Measurements from ENCODE around the gene ZPR1.
"Not testable (repeated sequence)": the region's sequence is repeated elsewhere in the genome, so short reads cannot be mapped to it uniquely, and the experiment has no call there.

Gene ZPR1

GRCh38 chr11:116823031-116823843 is 35.4 kb upstream of the ZPR1 start, which contains the start of gene APOA4:
APOA4 (minus strand) TSS chr11:116823304; CDS start chr11:116823191, 113 bp downstream.
- no peak for DNase-seq

- DNase-seq = no peak
Measured at GRCh38 chr11:116822575-116822974, 34.8 kb upstream of the ZPR1 start.

DNA sequence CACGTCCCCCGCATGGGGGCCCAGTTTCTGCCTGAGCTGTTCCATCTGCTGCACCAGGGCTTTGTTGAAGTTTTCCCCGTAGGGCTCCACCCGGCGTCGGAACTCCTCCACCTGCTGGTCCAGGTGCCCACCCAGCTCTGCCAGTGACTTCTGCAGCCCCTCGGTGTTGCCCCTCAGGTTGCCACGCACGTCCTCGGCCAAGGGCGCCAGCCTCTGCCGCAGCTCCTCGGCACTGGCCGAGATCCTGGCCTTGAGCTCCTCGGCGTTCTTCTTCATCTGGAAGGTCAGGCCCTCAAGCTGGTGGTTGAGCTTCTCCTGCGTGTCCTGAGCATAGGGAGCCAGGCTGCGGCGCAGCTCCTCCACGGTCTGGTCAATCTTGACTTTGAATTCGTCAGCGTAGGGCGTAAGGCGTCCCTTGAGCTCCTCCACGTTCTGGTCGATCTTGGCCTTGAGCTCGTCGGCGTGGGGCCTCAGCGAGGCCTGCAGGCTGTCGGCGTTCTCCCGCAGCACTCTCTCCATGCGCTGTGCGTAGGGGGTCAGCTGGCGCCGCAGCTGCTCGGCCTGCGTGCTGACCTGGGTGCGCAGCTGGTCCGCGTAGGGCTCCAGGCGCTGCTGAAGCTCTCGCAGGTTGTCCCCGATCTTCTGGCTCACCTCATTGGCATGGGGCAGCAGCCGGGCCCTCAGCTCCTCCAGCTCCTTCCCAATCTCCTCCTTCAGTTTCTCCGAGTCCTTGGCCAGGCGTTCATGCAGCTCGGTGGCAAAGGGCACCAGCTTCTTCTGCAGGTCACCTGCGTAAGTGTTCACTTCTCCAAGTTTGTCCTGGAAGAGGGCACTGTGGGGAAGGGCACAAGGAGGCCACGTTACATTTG is 33.5 kb upstream of the ZPR1 start:
- no peak for DNase-seq

DNA sequence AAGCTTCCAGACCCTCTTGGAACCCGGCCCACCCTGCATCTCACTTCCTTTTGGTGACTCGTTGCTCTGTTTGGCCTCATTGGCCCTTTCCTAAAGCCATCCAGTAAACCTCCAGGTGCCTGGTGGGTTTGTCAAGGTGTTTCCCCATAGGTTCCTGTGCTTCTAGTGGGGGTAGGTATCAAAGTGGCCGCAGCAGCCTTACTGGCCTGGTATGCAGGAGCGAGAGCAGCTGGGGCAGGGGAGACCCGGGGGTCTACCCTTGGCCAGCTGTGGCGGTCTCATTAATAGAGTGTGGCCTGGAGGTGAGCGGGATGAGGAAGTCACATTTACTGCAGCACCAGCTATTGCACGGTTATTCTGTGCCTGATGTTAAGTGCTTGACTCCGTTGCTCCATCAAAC is 31.2 kb upstream of the ZPR1 start:
- no peak for DNase-seq

GRCh38 chr11:116814502-116814901 is 26.7 kb upstream of the ZPR1 start:
- no peak for DNase-seq

DNA sequence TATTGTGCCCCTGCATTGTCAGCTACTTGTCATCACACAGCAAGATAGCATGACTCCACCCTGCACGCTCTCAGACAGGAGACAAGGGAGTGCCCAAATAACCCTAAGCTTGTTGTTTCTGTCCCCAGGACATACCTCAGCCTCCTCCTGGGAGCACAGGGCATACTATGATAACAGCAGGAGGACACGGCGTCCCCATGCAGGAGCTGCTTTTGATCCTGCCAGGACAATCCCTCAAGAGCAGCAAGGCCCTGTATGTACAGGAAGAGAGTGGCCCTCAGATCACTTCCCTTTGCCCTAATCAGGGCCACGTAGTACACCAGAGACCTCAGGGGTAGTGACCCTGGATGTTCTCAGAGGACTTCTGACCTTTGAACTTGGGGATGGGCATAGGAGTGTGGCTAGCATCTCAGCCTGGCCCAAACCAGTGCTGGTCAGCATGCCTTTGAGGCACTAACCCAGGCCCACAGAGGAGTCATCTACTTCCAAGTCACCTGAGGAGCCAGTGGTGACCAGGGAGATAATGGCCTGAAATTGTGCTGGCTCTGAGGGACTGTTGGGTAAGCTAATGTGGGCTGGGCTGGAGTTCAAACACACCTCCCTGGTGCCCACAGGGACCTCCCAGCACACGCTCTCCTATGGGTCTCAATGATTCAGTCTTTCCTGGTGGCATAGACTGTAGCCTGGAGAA is 26.1 kb upstream of the ZPR1 start:
- DNase-seq = no peak

- DNase-seq = no peak
Measured at GRCh38 chr11:116813170-116813569, 25.3 kb upstream of the ZPR1 start.

- no peak for DNase-seq
Measured at GRCh38 chr11:116812109-116812508, 24.3 kb upstream of the ZPR1 start.

DNA sequence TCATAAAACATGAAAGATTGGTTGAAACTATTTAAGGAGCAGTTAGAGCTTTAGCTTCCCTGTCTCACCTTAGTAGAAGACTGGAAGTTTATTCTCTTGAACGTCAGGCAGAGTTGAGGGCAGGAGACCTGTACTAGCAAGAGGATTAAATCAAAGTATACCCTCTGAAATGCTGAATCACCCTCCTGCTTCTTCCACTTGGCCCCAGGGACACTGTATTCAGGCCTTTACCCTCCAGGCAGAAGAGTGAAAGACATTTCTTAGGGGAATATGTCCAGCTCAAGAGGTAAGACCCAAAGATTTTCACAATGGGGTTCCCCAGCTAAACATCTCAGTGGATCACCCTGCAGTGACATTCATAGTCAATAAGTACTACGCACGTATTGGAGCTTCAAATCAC is 23.4 kb upstream of the ZPR1 start:
- DNase-seq = no peak

- DNase-seq = no peak
Measured at GRCh38 chr11:116808262-116809175, 20.7 kb upstream of the ZPR1 start.

DNA sequence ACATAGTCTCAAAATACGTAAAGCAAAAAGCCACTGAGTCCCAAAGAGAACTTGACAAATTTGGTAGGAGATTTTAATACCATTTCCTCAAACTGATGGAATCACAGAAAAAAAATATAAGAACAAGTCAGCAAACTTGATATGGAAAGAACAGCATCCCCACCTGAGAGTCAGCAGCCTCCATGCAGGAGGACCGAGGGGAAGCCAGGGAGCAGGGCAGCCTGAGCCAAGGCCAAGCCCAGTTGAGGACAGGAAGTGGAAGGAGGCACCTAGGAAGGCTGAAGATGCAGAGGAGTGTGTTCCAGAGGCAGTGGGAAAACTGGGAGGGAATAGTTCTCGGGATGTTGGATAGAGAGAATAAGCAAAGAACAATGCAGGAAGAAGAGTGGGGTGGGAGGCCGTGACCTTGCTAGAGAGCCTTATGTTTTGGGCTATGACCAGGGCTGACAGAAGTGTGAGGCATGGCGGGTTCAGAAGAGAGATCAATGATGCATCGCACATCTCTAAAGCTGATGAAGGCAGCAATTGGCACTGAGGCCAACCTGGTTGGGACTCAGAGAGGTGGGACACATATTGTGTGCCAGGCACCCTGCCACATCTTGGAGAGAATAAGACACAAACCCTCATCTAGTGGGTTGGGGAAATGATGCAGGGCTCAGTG is 19.9 kb upstream of the ZPR1 start:
- DNase-seq = no peak

GRCh38 chr11:116804001-116804400 is 16.2 kb upstream of the ZPR1 start:
- DNase-seq = no peak

DNA sequence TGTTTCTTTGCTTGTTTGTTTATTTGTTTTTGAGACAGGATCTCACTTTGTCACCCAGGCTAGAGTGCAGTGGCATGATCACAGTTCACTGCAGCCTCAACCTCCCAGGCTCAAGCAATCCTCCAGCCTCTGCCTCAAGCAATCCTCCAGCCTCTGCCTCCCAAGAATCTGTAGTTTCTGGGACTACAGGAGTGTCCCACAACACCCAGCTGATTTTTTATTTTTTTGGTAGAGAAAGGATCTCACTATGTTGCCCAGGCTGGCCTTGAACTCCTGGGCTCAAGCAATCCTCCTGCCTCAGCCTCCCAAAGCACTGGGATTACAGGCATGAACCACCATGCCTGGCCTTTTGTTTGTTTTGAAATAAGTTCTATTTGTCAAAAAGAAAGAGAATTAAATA is 13.8 kb upstream of the ZPR1 start:
- DNase-seq = not testable (repeated sequence)

GRCh38 chr11:116800610-116801009 is 12.8 kb upstream of the ZPR1 start:
- DNase-seq = no peak

DNA sequence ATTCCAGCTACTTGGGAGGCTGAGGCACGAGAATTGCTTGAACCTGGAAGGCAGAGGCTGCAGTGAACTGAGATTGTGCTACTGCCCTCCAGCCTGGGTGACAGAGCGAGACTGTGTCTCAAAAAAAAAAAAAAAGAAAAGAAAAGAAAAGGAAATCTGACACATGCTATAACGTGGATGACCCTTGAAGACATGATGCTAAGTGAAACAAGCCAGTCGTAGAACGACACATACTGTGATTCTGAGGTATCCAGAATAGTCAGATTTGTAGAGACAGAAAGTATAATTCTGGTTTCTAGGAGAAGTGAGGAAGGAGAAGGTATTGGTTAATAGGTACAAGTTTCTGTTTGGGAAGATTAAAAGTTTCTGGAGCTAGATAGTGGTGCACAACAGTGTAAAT is 10.5 kb upstream of the ZPR1 start:
- DNase-seq = no peak

DNA sequence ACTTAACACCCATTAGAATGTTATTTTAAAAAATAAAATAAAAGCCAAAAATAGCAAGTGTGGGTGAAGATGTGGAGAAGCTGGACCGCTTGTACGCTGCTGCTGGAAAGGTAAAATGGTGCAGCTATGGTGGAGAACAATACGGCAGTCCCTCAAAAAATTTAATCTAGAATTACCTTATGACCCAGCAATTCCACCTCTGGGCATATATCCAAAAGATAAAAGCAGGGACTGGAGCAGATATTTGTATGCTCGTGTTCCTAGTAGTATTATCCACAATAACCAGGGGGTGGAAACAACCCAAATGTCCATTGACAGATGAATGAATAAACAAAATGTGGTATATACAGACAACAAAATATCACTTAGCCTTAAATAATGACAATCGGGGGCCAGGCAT is 10.0 kb upstream of the ZPR1 start:
- no peak for DNase-seq

GRCh38 chr11:116796548-116796947 is 8.7 kb upstream of the ZPR1 start:
- no peak for DNase-seq

- no peak for DNase-seq
Measured at GRCh38 chr11:116794851-116795250, 7.0 kb upstream of the ZPR1 start.

GRCh38 chr11:116793772-116794097 is 5.9 kb upstream of the ZPR1 start:
- DNase-seq = no peak

DNA sequence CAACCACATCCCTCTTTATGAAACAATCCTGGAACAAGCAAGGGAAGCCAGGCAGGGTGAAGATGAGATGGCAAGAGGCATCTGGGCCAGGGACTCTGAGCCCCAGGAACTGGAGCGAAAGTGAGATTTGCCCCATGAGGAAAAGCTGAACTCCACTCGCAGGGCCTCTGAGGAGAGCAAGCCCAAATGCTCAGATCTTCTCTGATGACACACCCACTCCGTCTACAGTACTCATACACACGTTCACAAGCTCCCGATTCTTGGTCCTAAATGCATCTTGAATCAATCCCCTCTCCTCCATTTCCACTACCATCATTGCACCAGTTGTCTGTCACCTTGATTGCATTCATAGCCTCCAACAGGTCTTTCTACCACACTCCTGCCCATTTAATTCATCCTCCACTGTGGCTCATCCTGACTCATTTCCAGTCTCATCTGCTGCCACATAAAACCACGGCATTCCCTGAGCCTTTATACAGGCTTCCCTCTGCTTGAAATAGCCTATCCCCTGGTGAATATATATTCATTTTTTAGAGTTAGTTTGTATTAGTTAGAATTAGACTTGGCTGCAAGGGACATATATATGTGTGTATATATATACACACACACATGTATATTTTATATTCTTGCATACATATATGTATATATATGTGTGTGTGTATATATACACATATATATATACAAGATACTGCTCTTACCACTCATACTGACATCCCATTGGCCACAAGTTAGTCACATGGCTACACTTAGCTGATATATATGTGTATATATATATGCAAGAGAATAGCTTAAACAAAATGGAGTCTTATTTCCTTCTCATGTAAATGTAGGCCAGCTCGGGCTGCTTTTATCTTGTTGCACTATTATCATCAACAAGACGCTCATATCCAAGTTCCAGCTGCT is 5.3 kb upstream of the ZPR1 start:
- no peak for DNase-seq

All from NCI-H1105 (cell line).